Mucosa of rectum (tissue), 2 donors: ENCODE results near the gene ACAD11.

Experiments used
- H3K27ac ChIP-seq, 2 donors: one replicate each; pipeline ENCODE4 v1.7.0; 2013; ENCODE audit warnings: inconsistent platforms in 2 of 2, low read depth in 2 of 2, low read length in 2 of 2
- H3K27me3 ChIP-seq, 2 donors: one replicate each; pipeline ENCODE4 v1.7.0; 2013; ENCODE audit warnings: low read length in 2 of 2; ENCODE audit not compliant: control insufficient read depth in 2 of 2, insufficient read depth in 2 of 2
- H3K36me3 ChIP-seq, 2 donors: one replicate each; pipeline ENCODE4 v1.7.0; 2013; ENCODE audit warnings: low read length in 2 of 2; ENCODE audit not compliant: control insufficient read depth in 2 of 2, insufficient read depth in 2 of 2
- H3K4me1 ChIP-seq, 2 donors: one replicate each; pipeline ENCODE4 v1.7.0; 2013; ENCODE audit warnings: low read length in 2 of 2, mild to moderate bottlenecking in 1 of 2; ENCODE audit not compliant: control insufficient read depth in 2 of 2, insufficient read depth in 2 of 2
- H3K4me3 ChIP-seq, 2 donors: one replicate each; pipeline ENCODE4 v1.7.0; 2013; ENCODE audit warnings: low read length in 2 of 2
- H3K9ac ChIP-seq, 2 donors: one replicate each; pipeline ENCODE4 v1.7.0; 2013; ENCODE audit warnings: low read length in 2 of 2, low read depth in 1 of 2, mild to moderate bottlenecking in 1 of 2
- H3K9me3 ChIP-seq, 2 donors: one replicate each; pipeline ENCODE4 v1.7.0; 2013; ENCODE audit warnings: low read length in 2 of 2; ENCODE audit not compliant: control insufficient read depth in 2 of 2
- donor health status: healthy.
- donor health status: Normal muscosa, but diverticular disease.

Gene ACAD11

DNA sequence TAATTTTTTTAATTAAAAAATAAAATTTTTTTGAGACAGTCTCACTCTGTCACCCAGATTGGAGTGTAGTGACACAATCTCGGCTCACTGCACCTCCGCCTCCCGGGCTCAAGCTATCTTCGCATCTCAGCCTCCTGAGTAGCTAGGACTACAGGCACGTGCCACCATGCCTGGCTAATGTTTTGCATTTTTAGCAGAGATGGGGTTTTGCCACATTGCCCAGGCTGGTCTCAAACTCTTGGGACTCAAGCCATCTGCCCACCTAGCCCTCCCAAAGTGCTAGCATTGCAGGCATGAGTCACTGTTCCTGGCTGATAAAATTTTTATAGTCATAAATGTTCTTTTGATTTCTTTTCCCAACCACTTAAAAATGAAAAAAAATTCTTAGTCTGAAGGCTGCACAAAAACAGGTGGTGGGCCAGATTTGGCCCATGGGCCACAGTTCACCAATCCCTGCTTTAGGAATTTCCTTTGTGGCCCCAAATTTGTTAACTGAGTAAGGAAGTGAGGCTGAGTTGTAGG is 9.7 kb upstream of the ACAD11 start:
- peaks cover 22 to 24% of the 10 kb centered on the region in 2 donors for H3K36me3 ChIP-seq
- H3K4me3 ChIP-seq, result no peak overlapping the region
- H3K27ac ChIP-seq, result no peak overlapping the region
- H3K9ac ChIP-seq, result no peak overlapping the region
- H3K9me3 ChIP-seq, result no peaks in the 10 kb centered on the region
- H3K27me3 ChIP-seq, result no peaks in the 10 kb centered on the region
- no peaks in the 10 kb centered on the region for H3K4me1 ChIP-seq

DNA sequence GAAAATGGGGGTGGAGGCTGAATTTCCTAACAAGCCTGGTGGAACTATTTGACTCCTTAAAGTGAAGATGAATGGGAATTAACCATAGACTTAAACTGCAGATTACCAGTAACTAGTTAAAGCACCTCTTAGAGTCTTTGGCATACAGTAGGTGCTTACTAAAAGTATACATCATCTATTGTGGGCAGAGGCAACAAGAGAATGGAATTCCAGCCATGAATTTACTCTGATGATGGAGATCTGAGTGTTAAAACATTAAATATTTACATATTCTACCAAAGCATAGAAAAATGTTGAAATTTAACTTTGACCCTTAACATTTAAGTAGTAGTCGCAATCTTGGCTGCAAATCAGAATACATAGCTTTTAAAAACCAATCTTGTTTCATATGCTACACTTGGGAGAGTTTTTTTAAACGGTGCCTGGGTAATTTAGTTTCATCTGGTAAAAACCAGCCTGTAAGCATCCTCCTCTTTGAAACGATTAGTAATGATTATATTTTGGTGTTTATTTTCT is 5.7 kb upstream of the ACAD11 start:
- H3K4me1 ChIP-seq, result peaks cover 7 to 8% of the 10 kb centered on the region in 2 donors
- no peaks in the 10 kb centered on the region for H3K27me3 ChIP-seq
- no peak overlapping the region for H3K4me3 ChIP-seq
- H3K9me3 ChIP-seq, result no peaks in the 10 kb centered on the region
- H3K9ac ChIP-seq, result no peak overlapping the region
- no peak overlapping the region for H3K27ac ChIP-seq
- H3K36me3 ChIP-seq, result peaks cover 3 to 4% of the 10 kb centered on the region in 2 donors

DNA sequence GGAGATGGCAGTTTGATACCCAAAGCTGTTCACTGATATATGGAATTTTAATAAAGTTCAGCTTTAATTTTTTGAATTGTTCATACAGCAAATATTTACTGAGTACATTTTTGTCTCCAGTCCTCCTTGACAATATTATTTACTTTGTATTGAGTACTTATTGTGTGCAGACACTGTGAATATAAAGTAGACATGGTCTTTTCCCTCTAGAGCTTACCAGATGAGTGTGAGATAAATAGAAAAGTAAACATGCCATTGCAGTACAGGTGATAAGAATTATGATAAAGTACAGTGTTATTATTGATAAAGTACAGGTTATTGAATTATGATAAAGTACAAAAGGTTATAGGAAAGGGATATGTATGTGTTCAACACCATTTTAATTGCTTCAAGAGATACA is 2.6 kb upstream of the ACAD11 start:
- no peaks in the 10 kb centered on the region for H3K27me3 ChIP-seq
- H3K9ac ChIP-seq, result no peak overlapping the region
- peaks cover 14 to 20% of the 10 kb centered on the region in 2 donors for H3K4me1 ChIP-seq
- H3K4me3 ChIP-seq, result no peak overlapping the region
- no peaks in the 10 kb centered on the region for H3K9me3 ChIP-seq
- H3K36me3 ChIP-seq, result peaks cover 3 to 4% of the 10 kb centered on the region in 2 donors
- no peak overlapping the region for H3K27ac ChIP-seq

GRCh38 chr3:132661101-132661500 is 1.5 kb upstream of the ACAD11 start:
- Histone ChIP-seq H3K27me3 (no peaks in the 10 kb centered on the region), H3K4me1 (peaks cover 14 to 20% of the 10 kb centered on the region in 2 donors), H3K4me3 (peak overlapping the region; percentile 87 to 97), H3K36me3 (no peaks in the 10 kb centered on the region), H3K27ac (peak overlapping the region; percentile 12 to 89), H3K9me3 (no peaks in the 10 kb centered on the region), H3K9ac (peak overlapping the region; percentile 80 to 94)

- no peaks in the 10 kb centered on the region for H3K9me3 ChIP-seq
- H3K36me3 ChIP-seq, result no peaks in the 10 kb centered on the region
- H3K4me3 ChIP-seq, result peak overlapping the region; percentile 87 to 97
- H3K4me1 ChIP-seq, result peaks cover 14 to 20% of the 10 kb centered on the region in 2 donors
- H3K9ac ChIP-seq, result peak overlapping the region; percentile 80 to 94
- no peaks in the 10 kb centered on the region for H3K27me3 ChIP-seq
- H3K27ac ChIP-seq, result peak overlapping the region; percentile 81 to 89
These were observed 1.1 kb upstream of the ACAD11 start for GRCh38 chr3:132660811-132661070.

DNA sequence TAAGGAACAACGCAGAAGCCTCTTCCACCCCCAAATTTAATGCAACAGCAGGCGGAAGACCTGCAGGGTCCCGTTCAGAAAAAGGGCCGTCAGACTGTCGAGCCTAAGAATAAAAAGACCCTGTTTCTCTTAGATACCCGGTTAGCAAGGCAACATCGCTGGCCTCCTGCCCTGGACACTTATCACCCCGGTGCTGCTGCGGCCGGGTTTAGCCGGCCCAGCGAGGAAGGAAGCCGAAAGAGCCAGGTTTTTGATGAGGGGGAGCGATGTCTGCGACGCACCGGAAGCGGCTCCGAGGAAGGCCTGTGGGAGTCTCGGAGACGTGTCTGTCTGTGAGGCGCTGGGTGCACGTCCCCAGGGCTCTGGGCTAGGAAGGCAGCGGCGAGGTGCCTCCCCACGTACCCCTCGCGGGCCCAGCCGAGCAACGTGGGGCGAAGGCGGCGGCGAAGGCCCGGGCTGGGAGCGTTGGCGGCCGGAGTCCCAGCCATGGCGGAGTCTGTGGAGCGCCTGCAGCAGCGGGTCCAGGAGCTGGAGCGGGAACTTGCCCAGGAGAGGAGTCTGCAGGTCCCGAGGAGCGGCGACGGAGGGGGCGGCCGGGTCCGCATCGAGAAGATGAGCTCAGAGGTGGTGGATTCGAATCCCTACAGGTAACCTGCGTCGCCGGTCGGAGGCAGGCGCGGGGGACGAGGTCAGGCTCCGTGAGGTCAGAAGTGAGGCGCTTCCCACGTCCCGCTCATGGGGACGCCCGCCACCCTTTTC is 622 bp upstream of the ACAD11 start, which contains the start of gene UBA5:
Gene UBA5 (plus strand): TSS at position 278 of the 759 bp plus-strand sequence. CDS start 209 bp downstream, at position 487.
- Histone ChIP-seq H3K9ac (peak within 1 kb of the TSS; percentile 80 to 94), H3K4me1 (peaks cover 14 to 20% of the 10 kb centered on the region in 2 donors), H3K36me3 (no peaks in the 10 kb centered on the region), H3K27me3 (no peaks in the 10 kb centered on the region), H3K4me3 (peak within 1 kb of the TSS; percentile 87 to 97), H3K9me3 (no peaks in the 10 kb centered on the region), H3K27ac (peak within 1 kb of the TSS; percentile 81 to 89)

DNA sequence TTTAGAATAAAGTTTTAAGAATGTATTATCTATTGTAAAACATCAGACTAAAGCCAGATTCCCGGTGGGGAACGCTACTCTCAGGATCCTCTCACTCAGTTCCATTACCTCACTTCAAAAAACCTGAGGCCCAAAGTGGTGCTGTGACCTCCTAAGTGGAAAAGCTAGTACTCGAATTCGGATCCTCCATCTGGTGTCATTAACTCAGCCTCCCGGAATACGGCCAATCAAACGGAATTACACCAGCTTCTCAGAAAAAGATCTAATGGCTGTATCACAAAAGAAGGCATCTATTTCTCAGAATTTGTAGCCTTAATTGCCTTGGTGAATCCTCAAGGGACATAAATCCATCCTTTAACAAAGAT is 627 bp downstream of the ACAD11 start:
- Histone ChIP-seq H3K9me3 (no peaks in the 10 kb centered on the region), H3K4me3 (peak overlapping the region; percentile 87 to 97), H3K9ac (peak overlapping the region; percentile 80 to 94), H3K27me3 (no peaks in the 10 kb centered on the region), H3K4me1 (peaks cover 14 to 20% of the 10 kb centered on the region in 2 donors), H3K36me3 (no peaks in the 10 kb centered on the region), H3K27ac (peak overlapping the region in 1 of 2 donors; percentile 89)

DNA sequence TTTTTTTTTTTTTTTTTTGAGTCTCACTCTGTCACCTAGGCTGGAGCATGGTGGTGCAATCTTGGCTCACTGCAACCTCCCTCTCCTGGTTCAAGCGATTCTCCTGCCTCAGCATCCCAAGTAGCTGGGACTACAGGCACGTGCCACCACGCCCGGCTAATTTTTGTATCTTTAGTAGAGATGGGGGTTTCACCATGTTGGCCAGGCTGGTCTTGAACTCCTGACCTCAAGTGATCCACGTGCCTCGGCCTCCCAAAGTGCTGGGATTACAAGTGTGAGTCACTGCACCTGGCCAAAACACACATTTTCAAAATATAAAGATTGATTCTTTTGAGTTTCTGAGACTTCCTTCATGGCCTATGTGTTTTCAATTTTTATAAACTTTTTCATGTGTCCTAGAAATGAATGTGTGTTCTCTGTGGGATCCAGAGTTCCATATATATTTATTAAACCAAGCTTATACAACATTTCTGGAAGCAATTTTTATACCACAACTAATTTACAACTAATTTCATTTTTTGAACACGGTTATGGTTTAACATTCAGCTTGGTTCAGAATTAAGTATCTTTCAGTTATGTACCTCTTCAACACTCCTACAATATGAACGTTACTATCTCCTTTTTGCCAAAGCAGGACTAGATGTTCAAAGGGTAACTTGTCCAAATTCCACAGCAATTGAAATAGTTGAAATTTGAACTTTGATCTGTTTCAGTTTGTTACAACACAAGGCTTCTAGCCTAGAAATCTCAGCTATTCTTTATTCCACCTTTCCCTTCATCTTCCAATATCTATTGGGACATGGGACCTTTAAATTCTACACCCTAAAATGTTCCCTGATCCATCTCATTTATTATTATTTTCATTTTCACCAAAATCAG is 1.5 kb downstream of the ACAD11 start:
- no peak overlapping the region for H3K9ac ChIP-seq
- H3K9me3 ChIP-seq, result no peaks in the 10 kb centered on the region
- no peaks in the 10 kb centered on the region for H3K27me3 ChIP-seq
- H3K27ac ChIP-seq, result no peak overlapping the region
- peak overlapping the region in 1 of 2 donors; percentile 97 for H3K4me3 ChIP-seq
- peaks cover 14 to 20% of the 10 kb centered on the region in 2 donors for H3K4me1 ChIP-seq
- no peaks in the 10 kb centered on the region for H3K36me3 ChIP-seq

- H3K27me3 ChIP-seq, result no peaks in the 10 kb centered on the region
- no peak overlapping the region for H3K27ac ChIP-seq
- peaks cover 7 to 12% of the 10 kb centered on the region in 2 donors for H3K4me1 ChIP-seq
- H3K36me3 ChIP-seq, result no peaks in the 10 kb centered on the region
- H3K9ac ChIP-seq, result no peak overlapping the region
- no peaks in the 10 kb centered on the region for H3K9me3 ChIP-seq
- no peak overlapping the region for H3K4me3 ChIP-seq
These were observed 4.1 kb downstream of the ACAD11 start for GRCh38 chr3:132655471-132655870.

DNA sequence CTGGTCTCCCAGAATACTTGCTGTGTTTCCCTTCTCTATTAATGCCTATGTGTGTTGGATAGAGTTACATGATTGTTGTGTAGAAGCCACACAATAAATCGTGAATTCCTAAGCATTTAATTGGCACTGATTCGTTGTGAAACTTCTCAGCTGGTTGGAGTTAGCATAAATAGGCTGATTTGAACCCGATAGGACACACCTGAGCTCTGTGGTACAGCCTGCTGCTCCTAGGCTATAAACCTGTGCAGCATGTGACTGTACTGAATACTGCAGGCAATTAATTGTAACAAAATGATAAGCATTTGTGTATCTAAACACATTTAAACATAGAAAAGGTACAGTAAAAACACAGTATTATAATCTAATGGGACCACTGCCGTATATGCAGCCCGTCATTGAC is 4.9 kb downstream of the ACAD11 start:
- no peaks in the 10 kb centered on the region for H3K27me3 ChIP-seq
- no peaks in the 10 kb centered on the region for H3K36me3 ChIP-seq
- no peak overlapping the region for H3K4me3 ChIP-seq
- peaks cover 7 to 12% of the 10 kb centered on the region in 2 donors for H3K4me1 ChIP-seq
- no peaks in the 10 kb centered on the region for H3K9me3 ChIP-seq
- no peak overlapping the region for H3K27ac ChIP-seq
- no peak overlapping the region for H3K9ac ChIP-seq
